ENCODE data around the gene ADAMTS17. TPM values are rescaled to one million over a fixed set of nuclear protein-coding genes. Genes with fewer than 3 reads are reported as not detected.
A peak's percentile ranks its signal among the peaks of the same experiment; 100 is the strongest.

ADAMTS17 gene
- total RNA-seq, 1 experiment from 2014 or later, result 4.2 TPM

DNA sequence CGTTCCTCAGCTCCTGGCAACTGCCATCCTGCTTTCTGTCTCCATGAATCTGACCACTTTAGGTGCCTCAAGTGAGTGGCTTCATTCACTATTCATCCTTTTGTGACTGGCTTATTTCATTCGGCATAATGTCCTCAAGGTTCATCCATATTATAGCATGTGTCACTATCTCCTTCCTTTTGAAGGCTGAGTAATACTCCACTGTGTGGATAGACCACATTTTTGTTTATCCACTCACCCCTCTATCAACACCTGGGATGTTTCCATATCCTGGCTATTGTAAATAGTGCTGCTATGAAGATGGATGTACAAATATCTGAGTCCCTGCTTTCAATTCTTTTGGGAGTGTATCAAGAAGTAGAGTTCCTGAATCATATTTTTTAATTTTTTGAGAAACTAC lies 98.8 kb downstream of the ADAMTS17 start (continued):
- TF ChIP-seq, protein P1, sequence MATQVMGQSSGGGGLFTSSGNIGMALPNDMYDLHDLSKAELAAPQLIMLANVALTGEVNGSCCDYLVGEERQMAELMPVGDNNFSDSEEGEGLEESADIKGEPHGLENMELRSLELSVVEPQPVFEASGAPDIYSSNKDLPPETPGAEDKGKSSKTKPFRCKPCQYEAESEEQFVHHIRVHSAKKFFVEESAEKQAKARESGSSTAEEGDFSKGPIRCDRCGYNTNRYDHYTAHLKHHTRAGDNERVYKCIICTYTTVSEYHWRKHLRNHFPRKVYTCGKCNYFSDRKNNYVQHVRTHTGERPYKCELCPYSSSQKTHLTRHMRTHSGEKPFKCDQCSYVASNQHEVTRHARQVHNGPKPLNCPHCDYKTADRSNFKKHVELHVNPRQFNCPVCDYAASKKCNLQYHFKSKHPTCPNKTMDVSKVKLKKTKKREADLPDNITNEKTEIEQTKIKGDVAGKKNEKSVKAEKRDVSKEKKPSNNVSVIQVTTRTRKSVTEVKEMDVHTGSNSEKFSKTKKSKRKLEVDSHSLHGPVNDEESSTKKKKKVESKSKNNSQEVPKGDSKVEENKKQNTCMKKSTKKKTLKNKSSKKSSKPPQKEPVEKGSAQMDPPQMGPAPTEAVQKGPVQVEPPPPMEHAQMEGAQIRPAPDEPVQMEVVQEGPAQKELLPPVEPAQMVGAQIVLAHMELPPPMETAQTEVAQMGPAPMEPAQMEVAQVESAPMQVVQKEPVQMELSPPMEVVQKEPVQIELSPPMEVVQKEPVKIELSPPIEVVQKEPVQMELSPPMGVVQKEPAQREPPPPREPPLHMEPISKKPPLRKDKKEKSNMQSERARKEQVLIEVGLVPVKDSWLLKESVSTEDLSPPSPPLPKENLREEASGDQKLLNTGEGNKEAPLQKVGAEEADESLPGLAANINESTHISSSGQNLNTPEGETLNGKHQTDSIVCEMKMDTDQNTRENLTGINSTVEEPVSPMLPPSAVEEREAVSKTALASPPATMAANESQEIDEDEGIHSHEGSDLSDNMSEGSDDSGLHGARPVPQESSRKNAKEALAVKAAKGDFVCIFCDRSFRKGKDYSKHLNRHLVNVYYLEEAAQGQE (IDR thresholded peaks at IDR 0.05; ENCODE audit: low read depth), result no peak
- TF ChIP-seq EZH2phosphoT487 (IDR thresholded peaks at IDR 0.05; ENCODE audit: borderline replicate concordance) (no peak), CBX3 (IDR thresholded peaks at IDR 0.05; ENCODE audit: low read depth) (no peak), SP1 (IDR thresholded peaks at IDR 0.05; ENCODE audit: low read depth) (no peak)

DNA sequence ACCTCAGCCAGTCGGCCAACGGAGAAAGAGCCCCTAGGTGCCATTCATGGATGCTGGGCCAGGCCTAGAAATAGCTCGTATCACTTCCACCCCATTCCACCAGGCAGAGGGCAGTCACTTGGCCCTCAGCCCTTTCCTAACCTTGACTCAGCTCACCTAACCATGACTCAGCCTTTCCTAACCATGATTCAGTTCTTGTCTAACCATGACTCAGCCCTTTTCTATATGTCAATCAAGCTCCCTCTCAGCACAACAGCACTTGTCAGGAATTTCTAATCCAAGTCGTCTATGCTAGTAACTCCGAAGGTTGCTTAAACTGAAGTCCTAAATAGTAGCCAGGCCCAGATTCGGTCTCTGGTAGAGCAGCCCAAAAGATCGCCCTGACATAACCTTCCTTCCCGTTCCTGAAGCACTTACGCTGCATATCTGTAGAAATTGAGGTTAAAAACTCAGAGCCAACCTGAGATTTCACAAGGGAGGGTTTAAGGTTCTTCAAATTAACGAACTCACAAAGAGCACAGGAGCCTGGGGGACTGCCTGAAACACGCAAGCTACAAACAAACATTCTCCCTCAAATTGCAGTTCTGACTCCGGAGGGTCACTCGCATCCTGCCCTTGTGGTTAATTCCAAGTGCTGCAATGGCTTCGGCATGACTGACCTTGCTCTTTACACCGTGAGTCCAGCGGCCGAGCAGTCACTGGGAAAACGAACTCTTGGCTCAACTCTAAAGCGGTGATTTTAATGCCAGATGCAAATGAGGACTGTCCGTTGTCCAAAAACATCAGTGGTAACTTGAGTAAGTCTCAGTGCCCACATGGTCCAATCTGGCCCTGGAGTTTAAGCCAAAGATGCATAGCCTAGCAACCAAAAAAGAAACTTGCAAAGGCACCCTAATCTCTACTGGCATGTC lies 99.9 kb downstream of the ADAMTS17 start:
- TF ChIP-seq SP1 (IDR thresholded peaks at IDR 0.05; ENCODE audit: low read depth) (no peak), CEBPB (IDR thresholded peaks at IDR 0.05; ENCODE audit: low read depth) (0 out of 2 replicates have a peak, but pooled peaks have one; percentile 7), TCF7L2 (IDR thresholded peaks at IDR 0.05; ENCODE audit: borderline replicate concordance, extremely low read depth, insufficient read depth, insufficient read length) (no peak), EZH2phosphoT487 (IDR thresholded peaks at IDR 0.05; ENCODE audit: borderline replicate concordance) (no peak), JUND (IDR thresholded peaks at IDR 0.05) (peak; percentile 44; the same call in 1 of the 2 replicates), SRF (IDR thresholded peaks at IDR 0.05; ENCODE audit: low read depth) (no peak), FOSL1 (IDR thresholded peaks at IDR 0.05; ENCODE audit: low read depth) (peak; percentile 63), CBX3 (IDR thresholded peaks at IDR 0.05; ENCODE audit: low read depth) (no peak), YY1 (IDR thresholded peaks at IDR 0.05; ENCODE audit: extremely low read depth, insufficient replicate concordance, low read depth, low read length) (no peak)
- DNase-seq (ENCODE audit: low read depth, low spot score) (peak; percentile 51), ATAC-seq (peak; percentile 87)
- intact Hi-C loops (cut with micrococcal nuclease), result no loop called here
- ChIA-PET RAD21 (ENCODE audit: low non-redundant PET in 1 of 2, low total read pairs in 2 of 2, uncharacterized antibody in 2 of 2, unreplicated experiment in 2 of 2) (no interaction called here), CTCF (no interaction called here), POLR2A (no interaction called here)
- Histone ChIP-seq H3K27me3 (ENCODE audit: insufficient read depth, low read length) (no peaks in the 10 kb centered on the region), H3K4me3 (replicated peaks in 1 of 2; ENCODE audit: low read depth in 1 of 2, low read length in 2 of 2) (no peak overlapping the region), H3K4me2 (ENCODE audit: low read length) (peak overlapping the region; percentile 35), H2AFZ (ENCODE audit: low read depth, low read length, poor library complexity, severe bottlenecking) (no peak overlapping the region), H3K9ac (ENCODE audit: low read length) (no peak overlapping the region), H3K9me3 (ENCODE audit: control insufficient read depth in 1 of 2, insufficient read depth in 1 of 2, low read depth in 1 of 2, low read length in 2 of 2) (no peaks in the 10 kb centered on the region), H3K4me1 (ENCODE audit: control insufficient read depth in 1 of 2, insufficient read depth in 2 of 2, low read length in 2 of 2) (peaks cover 4 to 15% of the 10 kb centered on the region in 2 experiments; a peak in 3 of 4 replicates), H3K79me2 (ENCODE audit: insufficient read depth, low read length) (no peaks in the 10 kb centered on the region), H3K36me3 (ENCODE audit: control insufficient read depth in 1 of 2, insufficient read depth in 2 of 2, low read length in 2 of 2) (no peaks in the 10 kb centered on the region), H3K9me2 (ENCODE audit: insufficient read depth) (no peaks in the 10 kb centered on the region), H3K27ac (ENCODE audit: low read depth, low read length) (no peak overlapping the region), H4K20me1 (ENCODE audit: insufficient read depth) (no peaks in the 10 kb centered on the region)
- no TSS peak for BruUV-seq (replicated peaks)

All from HCT116 (cell line).